Body of pancreas (tissue), 4 donors: Measurements from ENCODE around the gene AUTS2. TPM values are rescaled to one million over a fixed set of nuclear protein-coding genes. Genes with fewer than 3 reads are reported as not detected.

ENCODE experiments used
- ATAC-seq: fragments of 150-250 bp; one replicate; pipeline ENCODE4 v1.9.1; 2016
- DNase-seq, 4 donors: peaks; one replicate each; pipeline ENCODE4 v3.0.0-alpha.2; 2019
- H3K27ac ChIP-seq, 4 donors: fragments of 200-600 bp; sonication (generic); 1 replicate in 3 of 4; 2 replicates in 1 of 4; pipeline versions ENCODE4 v1.5.1 to v1.6.1; 2016 to 2019; ENCODE audit warnings: mild to moderate bottlenecking in 1 of 4, mixed read lengths in 1 of 4, moderate library complexity in 1 of 4
- H3K27me3 ChIP-seq, 2 donors: fragments of 200-600 bp; sonication (generic); one replicate each; pipeline ENCODE4 v1.6.0; 2016; ENCODE audit warnings: mild to moderate bottlenecking in 1 of 2
- H3K36me3 ChIP-seq, 2 donors: fragments of 200-600 bp; sonication (generic); replicated peaks in 1 of 2; 2 replicates each; pipeline ENCODE4 v1.5.1; 2016; ENCODE audit warnings: low read depth in 2 of 2; ENCODE audit not compliant: insufficient read depth in 1 of 2
- H3K4me1 ChIP-seq: fragments of 200-600 bp; sonication (generic); one replicate; pipeline ENCODE4 v1.6.0; 2016
- H3K4me3 ChIP-seq, 2 donors: fragments of 200-600 bp; sonication (generic); 1 replicate in 1 of 2; 2 replicates in 1 of 2; pipeline ENCODE4 v1.5.1; 2016 to 2019
- H3K9me3 ChIP-seq, 3 donors: fragments of 200-600 bp; sonication (generic); 1 replicate in 2 of 3; 2 replicates in 1 of 3; pipeline ENCODE4 v1.5.1; 2016
- POLR2A ChIP-seq, 3 donors: fragments of 450-650 bp; IDR thresholded peaks; one replicate each; pipeline ENCODE4 v1.6.1; 2016; ENCODE audit warnings: antibody characterized with exemption in 3 of 3, mild to moderate bottlenecking in 2 of 3
- WGBS, 2 donors: methylation state at CpG; one replicate each; pipeline ENCODE4 v1.1.5; 2017; 5-methylcytosine and 5-hydroxymethylcytosine counted together
- intact Hi-C: fragments of 100-400 bp; cut with DNase I; formaldehyde crosslinking; loops from one replicate; pipeline ENCODE4 v1.15.1; 2023
- total RNA-seq, 2 donors: library from RNA; depleted of rRNA; stranded (reverse); fragments of >200 nt; gene quantifications; one replicate each; pipeline ENCODE4 v1.1.0, GENCODE V29; 2016
- TF ChIP-seq, protein P1 (sequence below), 7 experiments: fragments of 450-650 bp in 4 of 7; fragments of 200-600 bp in 3 of 7; sonication (generic) in 3 of 7; IDR thresholded peaks; one replicate each; pipeline ENCODE4 v1.5.1; 2016 to 2019; ENCODE audit warnings: antibody characterized with exemption in 7 of 7

The AUTS2 gene
- total RNA-seq, 2 donors from 2014 or later = 11.7 to 18.5 TPM

DNA sequence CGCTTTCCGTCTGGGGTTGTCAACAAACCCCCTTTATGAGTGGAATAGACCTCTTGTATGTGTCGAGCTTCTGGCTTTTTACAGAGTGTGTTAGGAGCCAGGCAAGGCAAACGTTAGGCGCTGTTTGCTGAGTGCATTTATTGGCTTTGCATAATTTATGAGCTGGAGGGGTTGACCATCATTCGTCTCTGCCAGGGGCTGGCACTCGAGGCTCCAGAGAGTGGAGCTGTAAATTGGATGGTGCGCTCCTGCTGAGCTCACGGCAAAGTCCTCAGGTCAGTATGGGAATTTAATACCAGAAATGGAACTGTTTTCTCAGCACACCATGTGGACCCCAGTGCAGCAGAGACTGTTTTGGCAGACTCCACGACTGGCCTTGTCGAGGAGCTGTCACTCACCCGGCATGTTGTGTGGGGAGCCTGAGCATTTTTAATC lies 834.3 kb downstream of the AUTS2 start:
- no peak for DNase-seq
- intact Hi-C loops = no loop called here
- Histone ChIP-seq H3K4me3 (no peak overlapping the region), H3K27me3 (no peaks in the 10 kb centered on the region), H3K27ac (no peak overlapping the region), H3K9me3 (no peaks in the 10 kb centered on the region), H3K36me3 (no peaks in the 10 kb centered on the region), H3K4me1 (no peaks in the 10 kb centered on the region)
- TF ChIP-seq POLR2A (IDR thresholded peaks at IDR 0.05) = no peak
- TF ChIP-seq, protein P1, sequence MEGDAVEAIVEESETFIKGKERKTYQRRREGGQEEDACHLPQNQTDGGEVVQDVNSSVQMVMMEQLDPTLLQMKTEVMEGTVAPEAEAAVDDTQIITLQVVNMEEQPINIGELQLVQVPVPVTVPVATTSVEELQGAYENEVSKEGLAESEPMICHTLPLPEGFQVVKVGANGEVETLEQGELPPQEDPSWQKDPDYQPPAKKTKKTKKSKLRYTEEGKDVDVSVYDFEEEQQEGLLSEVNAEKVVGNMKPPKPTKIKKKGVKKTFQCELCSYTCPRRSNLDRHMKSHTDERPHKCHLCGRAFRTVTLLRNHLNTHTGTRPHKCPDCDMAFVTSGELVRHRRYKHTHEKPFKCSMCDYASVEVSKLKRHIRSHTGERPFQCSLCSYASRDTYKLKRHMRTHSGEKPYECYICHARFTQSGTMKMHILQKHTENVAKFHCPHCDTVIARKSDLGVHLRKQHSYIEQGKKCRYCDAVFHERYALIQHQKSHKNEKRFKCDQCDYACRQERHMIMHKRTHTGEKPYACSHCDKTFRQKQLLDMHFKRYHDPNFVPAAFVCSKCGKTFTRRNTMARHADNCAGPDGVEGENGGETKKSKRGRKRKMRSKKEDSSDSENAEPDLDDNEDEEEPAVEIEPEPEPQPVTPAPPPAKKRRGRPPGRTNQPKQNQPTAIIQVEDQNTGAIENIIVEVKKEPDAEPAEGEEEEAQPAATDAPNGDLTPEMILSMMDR (IDR thresholded peaks at IDR 0.05) = no peak
- 78 to 83% methylated on average over 12 of the region's 12 CpGs for WGBS, 2 donors
- ATAC-seq = no peak

DNA sequence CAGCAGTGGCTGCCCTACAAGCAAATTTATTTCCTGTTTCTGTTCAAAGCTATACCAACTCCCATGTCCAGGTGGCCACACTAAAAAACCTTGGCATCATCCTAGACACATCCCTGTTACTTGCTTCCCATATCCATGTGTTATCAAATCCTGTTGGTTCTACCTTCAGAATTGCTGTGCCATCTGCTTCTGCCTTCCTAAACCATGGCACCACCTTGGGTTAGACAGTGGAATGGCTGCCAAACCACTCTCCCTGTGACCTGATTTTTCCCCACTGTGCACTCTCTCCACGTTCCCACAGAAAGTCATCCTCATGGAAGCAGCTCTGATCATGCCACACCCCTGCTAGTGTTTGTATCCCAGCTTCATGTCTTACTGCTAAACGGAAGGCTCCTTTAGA lies 836.1 kb downstream of the AUTS2 start:
- no peak for DNase-seq
- intact Hi-C loops = no loop called here
- ATAC-seq = no peak
- no peaks in the 10 kb centered on the region for H3K36me3 ChIP-seq
- 56 to 69% methylated on average over 2 of the region's 2 CpGs for WGBS, 2 donors
- no peak overlapping the region for H3K27ac ChIP-seq
- H3K4me1 ChIP-seq = no peaks in the 10 kb centered on the region
- no peaks in the 10 kb centered on the region for H3K9me3 ChIP-seq
- TF ChIP-seq POLR2A (IDR thresholded peaks at IDR 0.05) = no peak
- TF ChIP-seq, protein P1 (IDR thresholded peaks at IDR 0.05) = no peak
- no peak overlapping the region for H3K4me3 ChIP-seq
- no peaks in the 10 kb centered on the region for H3K27me3 ChIP-seq

DNA sequence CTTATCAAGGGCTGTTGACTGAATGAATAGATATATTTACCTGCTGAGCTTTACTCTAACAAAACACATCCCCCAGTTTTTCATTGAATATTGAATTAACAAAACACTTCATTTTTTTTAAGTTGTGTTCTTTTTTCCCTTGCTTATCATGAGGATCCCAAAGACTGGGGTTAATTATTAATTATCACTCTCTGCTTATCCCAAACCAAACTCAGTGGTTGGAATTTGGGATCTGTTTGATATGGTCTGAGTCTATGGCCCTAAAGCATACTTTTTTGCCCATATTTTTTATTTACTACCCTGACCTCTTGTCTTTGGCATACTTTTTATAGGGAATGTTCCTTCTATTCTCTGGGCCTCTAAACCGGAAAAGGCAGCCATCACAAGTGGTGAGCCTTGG lies 836.5 kb downstream of the AUTS2 start:
- H3K4me3 ChIP-seq = no peak overlapping the region
- H3K27me3 ChIP-seq = no peaks in the 10 kb centered on the region
- no peak for TF ChIP-seq POLR2A (IDR thresholded peaks at IDR 0.05)
- TF ChIP-seq, protein P1 (IDR thresholded peaks at IDR 0.05) = no peak
- ATAC-seq (no peak), DNase-seq (no peak)
- H3K4me1 ChIP-seq = no peaks in the 10 kb centered on the region
- no peak overlapping the region for H3K27ac ChIP-seq
- no peaks in the 10 kb centered on the region for H3K36me3 ChIP-seq
- intact Hi-C loops = no loop called here
- H3K9me3 ChIP-seq = no peaks in the 10 kb centered on the region
- 88% methylated on average over 1 of the region's 1 CpG for WGBS, 2 donors

DNA sequence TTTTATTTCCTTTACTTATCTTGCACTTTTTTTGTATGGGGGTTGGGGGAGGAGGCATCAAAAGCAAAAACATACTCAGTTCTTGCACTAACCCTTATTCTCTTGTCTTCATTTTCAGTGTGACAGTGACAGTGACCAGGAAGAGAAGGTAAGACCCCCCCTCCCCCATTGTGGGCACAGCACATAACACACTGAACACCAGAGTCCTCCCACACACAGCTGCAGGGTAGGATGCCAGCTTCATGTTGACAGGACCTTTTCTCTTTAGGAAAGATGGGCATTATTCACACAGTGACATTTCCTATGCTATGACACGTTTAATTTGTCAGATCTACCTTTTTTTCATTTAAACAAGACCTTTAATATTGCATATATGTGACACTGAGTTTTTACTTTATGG lies 837.4 kb downstream of the AUTS2 start:
- Histone ChIP-seq H3K36me3 (no peaks in the 10 kb centered on the region), H3K9me3 (no peaks in the 10 kb centered on the region), H3K4me3 (no peak overlapping the region), H3K27ac (no peak overlapping the region), H3K4me1 (no peaks in the 10 kb centered on the region), H3K27me3 (no peaks in the 10 kb centered on the region)
- WGBS, 2 donors = 80 to 90% methylated on average over 1 of the region's 1 CpG
- DNase-seq = no peak
- TF ChIP-seq, protein P1 (IDR thresholded peaks at IDR 0.05) = no peak
- TF ChIP-seq POLR2A (IDR thresholded peaks at IDR 0.05) = no peak
- ATAC-seq = no peak
- intact Hi-C loops = no loop called here

DNA sequence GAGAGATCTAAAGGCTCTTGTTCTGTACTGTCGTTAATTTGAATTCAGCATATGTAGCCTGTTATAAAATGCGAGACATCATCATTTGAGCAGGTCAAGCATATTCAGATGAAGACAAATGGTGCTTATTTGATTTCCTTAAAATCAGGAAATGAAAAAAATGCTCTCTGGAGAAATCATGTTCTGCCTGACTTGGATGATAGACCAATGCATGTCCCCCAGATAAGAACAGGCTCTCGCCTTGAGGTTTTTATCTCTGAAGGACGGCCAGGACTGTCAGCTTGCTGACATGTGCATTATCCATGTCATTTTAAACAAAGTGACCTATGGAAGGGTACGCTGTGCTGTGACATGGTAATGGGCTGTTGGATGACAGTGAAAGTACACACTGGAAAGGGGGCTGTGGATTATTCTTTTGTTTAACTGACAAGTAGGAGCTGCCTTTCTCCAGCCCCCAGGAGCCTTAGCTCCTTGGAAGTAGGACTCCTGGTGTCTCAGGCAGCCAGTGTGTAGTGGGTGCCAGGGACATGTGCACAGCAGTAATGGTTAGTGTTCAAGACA lies 838.6 kb downstream of the AUTS2 start:
- ATAC-seq = no peak
- 85 to 87% methylated on average over 5 of the region's 5 CpGs for WGBS, 2 donors

More for the DNA sequence above, 838.6 kb downstream of the AUTS2 start:
- no peak for DNase-seq
- Histone ChIP-seq H3K4me3 (no peak overlapping the region), H3K36me3 (no peaks in the 10 kb centered on the region), H3K27me3 (no peaks in the 10 kb centered on the region), H3K9me3 (no peaks in the 10 kb centered on the region), H3K27ac (no peak overlapping the region), H3K4me1 (no peaks in the 10 kb centered on the region)
- intact Hi-C loops = no loop called here
- TF ChIP-seq POLR2A (IDR thresholded peaks at IDR 0.05) = no peak
